AG08395 (cell line): ENCODE data around the gene ZBTB21.
A peak's percentile ranks its signal among the peaks of the same experiment; 100 is the strongest.

ENCODE experiments used
- DNase-seq: peaks from one replicate; pipeline ENCODE4 v3.0.0; 2012; ENCODE audit warnings: mixed read lengths, low spot score

ZBTB21 gene

GRCh38 chr21:42039911-42040351 is 29.8 kb upstream of the ZBTB21 start:
- DNase-seq: peak; percentile 47

GRCh38 chr21:42039470-42039901 is 29.3 kb upstream of the ZBTB21 start:
- peak; percentile 65 for DNase-seq

- DNase-seq: peak; percentile 7
These were observed 28.8 kb upstream of the ZBTB21 start for GRCh38 chr21:42038826-42039425.

DNA sequence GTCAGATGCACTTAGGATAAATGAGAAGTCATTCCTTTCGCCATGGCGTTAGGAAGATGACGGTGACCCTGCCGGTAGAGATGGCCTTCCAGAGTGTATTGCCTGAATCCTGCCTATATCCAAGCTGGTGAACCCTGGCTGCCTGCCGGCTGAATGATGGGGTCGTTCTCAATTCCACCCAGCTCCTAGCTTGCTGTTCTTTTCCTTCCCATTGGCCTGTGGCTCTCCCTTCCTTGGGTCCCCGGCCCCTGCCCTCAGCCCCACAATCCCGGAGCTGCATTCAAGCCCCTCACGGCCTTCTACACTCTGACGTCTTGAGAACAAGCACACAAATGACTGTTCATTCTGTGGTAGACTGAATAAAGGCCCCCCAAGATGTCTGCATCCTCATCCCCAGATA is 28.2 kb upstream of the ZBTB21 start:
- no peak for DNase-seq

DNA sequence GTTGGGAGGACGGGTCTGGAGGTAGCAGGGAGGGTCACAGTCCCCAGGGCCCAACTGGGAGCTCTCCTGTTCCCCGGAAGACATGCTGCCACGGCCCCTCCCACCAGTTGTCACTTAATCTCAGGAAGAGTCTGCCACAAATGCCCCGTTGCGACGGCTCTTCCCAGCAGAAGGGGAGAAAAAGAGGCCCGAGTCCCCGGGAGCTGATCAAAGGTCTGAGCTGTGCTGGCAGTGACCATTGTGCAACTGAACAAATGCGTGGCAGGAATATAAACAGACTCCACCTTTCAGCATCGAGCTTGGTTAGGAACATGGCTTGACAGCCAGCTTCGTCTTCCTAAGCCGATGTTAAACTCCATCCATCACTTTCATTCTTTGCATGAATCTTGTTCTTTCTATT is 27.8 kb upstream of the ZBTB21 start:
- DNase-seq: no peak

DNA sequence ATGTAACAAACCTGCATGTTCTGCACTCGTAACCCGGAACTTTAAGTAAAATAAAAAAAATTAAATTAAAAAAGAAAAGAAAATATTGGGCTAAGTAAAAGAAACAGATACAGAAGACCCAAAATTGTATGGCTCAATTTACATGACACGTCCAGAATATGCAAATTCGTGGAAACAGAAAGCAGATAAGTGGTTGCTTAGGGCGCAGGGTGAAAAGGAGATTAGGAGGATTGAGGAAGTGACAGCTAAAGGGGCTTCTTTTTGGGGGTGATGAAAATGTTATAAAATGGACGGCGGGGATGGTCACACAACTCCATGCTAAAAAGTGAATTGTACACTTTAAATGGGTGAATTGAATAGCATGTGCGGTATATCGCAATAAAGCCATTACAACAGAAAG is 27.4 kb upstream of the ZBTB21 start:
- no peak for DNase-seq

DNA sequence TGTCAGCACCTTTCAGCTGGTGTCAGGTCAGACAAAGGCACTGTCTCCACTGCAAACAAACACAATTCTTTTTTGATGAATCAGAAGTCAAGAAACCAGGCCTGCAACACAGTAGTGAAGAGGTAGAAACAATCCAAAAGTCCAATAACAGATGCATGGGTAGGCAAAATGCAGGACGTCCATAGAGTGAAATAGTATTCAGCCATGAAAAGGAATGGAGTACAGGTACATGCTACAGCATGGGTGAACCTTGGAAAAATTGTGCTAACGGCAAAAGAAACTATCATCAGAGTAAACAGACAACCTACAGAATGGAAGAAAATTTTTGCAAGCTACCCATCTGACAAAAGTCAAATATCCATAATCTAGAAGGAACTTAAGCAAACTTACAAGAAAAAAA is 26.2 kb upstream of the ZBTB21 start:
- DNase-seq: no peak

DNA sequence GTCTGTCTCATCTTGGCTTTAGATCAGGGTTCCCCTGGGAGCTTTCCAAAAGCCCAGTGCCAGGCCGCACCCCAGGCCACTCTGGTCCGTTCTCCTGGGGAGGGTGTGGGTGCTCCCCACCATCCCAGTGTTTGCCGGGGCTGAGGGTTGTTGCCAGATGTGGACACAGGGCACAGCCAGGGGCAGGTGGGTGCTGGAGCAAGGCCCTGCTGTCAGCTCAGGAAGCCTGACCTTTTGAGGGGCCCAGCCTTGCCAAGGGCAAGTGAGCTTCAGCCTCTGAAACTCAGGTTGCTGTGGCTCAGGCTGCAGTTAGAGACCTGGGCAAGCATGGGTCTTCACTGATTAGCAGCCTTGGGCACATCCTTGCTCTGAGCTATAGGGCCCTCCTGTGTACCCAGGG is 22.8 kb upstream of the ZBTB21 start:
- DNase-seq: no peak

DNA sequence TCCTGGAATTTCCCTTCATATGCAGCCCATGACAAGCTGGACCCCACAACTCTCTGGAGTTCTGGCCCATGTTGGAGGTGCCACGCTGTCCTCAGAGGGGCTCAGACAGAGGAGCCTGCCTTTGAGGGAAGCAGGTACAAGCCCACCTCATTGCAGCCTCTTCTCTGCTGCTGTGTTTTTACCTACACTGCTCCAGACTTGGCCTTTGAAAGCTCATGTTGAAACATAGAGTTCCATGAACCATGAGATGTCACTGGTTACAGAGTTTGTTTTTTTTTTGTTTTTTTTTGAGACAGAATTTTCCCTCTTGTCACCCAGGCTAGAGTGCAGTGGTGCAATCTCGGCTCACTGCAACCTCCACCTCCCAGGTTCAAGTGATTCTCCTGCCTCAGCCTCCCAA is 22.1 kb upstream of the ZBTB21 start:
- no peak for DNase-seq

DNA sequence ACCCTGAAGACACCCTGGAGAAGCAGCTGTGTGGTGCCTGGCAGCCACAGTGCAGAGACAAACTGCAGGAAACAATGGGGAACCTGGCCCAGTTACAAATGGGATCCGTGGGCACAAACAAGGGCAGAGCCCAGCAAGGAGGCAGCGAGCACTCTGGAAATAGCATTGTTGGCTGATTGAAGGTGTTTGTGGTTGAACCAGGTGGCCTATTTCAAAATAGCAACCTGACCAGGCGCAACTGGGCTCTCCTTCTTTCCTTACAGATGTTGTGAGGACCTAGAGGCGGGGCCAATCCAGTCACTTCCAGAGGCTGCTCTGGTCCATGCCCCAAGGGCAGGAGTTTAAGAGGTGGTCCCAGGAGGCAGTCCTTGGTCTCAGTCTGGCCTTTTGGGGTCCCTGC is 21.7 kb upstream of the ZBTB21 start:
- no peak for DNase-seq

DNA sequence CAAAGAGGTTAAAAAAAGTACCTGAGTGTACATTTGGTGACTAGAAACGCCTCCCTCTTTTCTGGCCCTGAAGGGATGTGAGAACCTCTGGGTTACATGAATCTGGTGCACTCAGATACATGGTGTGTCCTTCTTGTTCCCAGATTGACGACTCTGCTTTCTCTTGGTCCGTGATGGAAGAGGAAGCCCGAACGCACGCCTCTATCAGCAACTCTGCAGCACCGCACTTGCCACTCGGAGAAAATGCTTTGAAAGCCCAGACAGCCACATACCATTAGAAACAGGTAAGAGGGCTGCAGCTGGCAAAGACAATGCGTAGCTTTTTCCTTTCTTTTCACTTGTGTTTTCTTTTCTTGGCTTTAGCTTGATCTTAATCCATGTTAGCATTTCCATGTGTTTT is 21.1 kb upstream of the ZBTB21 start:
- DNase-seq: no peak

- no peak for DNase-seq
These were observed 20.2 kb upstream of the ZBTB21 start for GRCh38 chr21:42030311-42030710.

GRCh38 chr21:42028766-42029425 is 18.7 kb upstream of the ZBTB21 start:
- no peak for DNase-seq

GRCh38 chr21:42027822-42028765 is 17.9 kb upstream of the ZBTB21 start:
- no peak for DNase-seq

DNA sequence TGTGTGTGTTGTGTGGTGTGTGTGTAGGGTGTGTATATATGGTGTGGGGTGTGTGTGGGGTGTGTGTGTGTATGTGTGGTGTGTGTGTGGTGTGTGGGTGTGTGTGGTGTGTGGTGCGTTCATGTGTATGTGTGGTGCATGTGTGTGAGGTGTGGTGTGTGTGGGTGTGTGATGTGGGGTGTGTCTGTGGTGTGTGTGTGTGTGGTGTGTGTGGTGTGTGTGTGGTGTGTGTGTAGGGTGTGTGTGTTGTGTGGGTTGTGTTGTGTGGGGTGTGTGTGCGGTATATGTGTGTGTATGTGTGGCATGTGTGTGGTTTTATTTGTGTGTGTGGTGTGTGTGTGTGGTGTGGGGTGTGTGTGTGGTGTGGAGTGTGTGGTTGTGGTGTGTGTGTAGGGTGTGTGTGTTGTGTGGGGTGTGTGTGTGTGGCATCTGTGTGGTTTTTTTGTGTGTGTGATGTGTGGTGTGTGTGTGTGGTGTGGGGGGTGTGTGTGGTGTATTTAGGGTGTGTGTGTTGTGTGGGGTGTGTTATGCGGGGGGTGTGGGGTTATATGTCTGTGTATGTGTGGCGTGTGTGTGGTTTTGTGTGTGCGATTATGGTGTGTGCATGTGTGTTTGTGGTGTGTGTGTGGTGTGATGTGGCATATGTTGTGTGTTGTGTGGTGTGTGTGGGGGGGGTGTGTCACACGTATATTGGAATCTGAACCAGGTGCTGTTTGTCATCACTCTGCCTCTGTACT is 17.1 kb upstream of the ZBTB21 start:
- DNase-seq: no peak

- no peak for DNase-seq
These were observed 15.9 kb upstream of the ZBTB21 start for GRCh38 chr21:42026082-42026435.

DNA sequence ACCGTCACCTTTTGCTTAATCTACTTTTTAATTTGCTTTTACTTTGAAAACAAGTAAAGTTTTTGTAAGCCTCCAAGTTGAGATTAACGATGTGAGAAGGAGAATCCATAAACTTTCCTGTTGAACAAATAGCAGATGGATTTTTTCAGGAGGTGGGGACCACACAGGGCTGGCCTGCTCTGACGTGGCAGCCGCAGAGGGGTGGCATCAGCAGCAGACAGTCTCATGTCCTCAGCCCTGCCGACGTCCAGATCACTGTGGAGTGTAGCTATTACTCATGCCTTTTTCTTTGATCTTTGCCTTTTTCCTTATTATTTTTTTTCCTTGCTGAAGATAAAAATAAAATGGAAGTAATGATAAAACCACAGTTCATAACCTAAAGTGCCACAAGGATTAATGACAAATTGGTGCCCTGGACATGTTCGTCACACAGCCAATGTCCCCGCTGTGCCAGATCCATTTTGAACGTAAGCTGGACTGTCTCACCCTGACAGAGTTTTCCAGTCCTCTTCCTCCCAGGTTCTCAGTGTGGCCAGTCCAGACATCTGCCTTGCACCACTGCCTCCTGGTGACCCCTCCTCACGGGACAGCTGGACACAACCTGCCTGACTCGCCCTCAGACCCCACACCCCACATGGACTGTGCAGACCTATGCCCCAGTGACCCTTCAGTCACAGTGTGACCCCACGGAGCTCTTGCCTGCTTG is 15.4 kb upstream of the ZBTB21 start:
- DNase-seq: peak; percentile 40

DNA sequence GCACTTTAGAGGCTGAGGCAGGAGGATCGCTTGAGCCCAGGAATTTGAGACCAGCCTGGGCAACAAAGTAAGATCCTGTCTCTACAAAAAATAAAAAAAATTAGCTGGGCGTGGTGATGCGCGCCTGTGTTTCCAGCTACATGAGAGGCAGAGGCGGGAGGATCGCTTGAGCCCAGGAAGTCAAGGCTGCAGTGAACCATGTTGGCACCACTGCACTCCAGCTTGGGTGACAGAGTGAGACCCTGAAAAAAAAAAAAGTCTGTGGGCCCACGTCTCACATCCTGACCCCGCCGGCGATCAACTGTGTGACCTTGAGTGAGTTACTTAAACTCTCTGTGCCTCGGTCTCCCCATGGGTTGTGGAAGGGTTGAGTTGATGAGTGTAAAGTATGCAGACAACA is 12.7 kb upstream of the ZBTB21 start:
- no peak for DNase-seq

- no peak for DNase-seq
These were observed 11.9 kb upstream of the ZBTB21 start for GRCh38 chr21:42022091-42022430.

DNA sequence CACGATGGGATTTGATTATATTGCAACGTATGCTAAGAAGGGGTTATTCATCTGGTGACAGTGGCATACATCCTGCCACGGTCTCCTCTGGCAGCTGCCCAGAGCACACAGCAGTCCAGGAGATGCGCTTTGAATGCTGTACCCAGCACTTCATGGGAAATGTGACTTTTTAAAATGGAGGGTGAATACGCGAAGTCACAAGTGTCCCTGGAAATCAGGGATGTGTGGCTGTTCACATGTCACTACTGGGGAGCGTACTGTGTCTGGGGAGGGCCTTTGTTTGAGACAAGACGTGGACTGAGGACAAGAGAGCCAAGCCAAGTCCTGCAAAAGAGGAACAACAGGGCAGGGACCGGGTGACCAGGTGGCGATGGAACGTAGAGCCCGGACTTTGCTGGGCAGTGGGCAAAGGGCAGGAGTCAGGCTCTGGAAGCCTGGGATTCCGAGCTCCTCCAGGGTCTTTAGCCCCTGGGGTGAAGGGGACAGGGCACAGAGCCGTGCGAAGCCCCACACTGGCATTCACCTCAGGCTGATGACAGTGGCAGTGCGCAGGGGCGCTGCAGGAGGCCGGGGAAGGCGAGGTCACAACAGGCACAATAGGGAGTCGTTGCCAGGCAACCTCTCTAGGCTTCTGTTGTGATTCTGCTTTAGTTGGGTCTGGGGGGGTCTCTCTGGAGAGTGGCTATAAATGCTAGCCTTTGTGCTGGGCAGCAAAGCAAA is 11.4 kb upstream of the ZBTB21 start:
- no peak for DNase-seq

GRCh38 chr21:42019706-42020105 is 9.5 kb upstream of the ZBTB21 start:
- DNase-seq: no peak
